Ramos (cell line): ENCODE results near the gene ZNF593.

ENCODE experiments used
- in situ Hi-C: fragments of 300-500 bp; cut with MboI; formaldehyde crosslinking; loops from one replicate; pipeline ENCODE4 v1.14.3; 2022; ENCODE audit warnings: low sequenced_read_pairs; ENCODE audit not compliant: unreplicated experiment

ZNF593 gene

GRCh38 chr1:26169669-26170471 is at the start of gene ZNF593:
ZNF593 (plus strand) TSS chr1:26169908; CDS start chr1:26169984, 76 bp downstream.
- in situ Hi-C loops = no loop called here

GRCh38 chr1:26121854-26122773 is 47.6 kb upstream of the ZNF593 start:
- in situ Hi-C loops = no loop called here

GRCh38 chr1:26122988-26123973 is 46.4 kb upstream of the ZNF593 start:
- in situ Hi-C loops = no loop called here

GRCh38 chr1:26124418-26125331 is 45.0 kb upstream of the ZNF593 start:
- in situ Hi-C loops = no loop called here

GRCh38 chr1:26125382-26125781 is 44.3 kb upstream of the ZNF593 start:
- in situ Hi-C loops = no loop called here

- in situ Hi-C loops = no loop called here
Measured at GRCh38 chr1:26125946-26126320, 43.8 kb upstream of the ZNF593 start.

- in situ Hi-C loops = no loop called here
Measured at GRCh38 chr1:26126321-26127084, 43.2 kb upstream of the ZNF593 start.

GRCh38 chr1:26127235-26128163 is 42.2 kb upstream of the ZNF593 start:
- in situ Hi-C loops = no loop called here

GRCh38 chr1:26129778-26130177 is 39.9 kb upstream of the ZNF593 start:
- in situ Hi-C loops = no loop called here

GRCh38 chr1:26130695-26131094 is 39.0 kb upstream of the ZNF593 start:
- in situ Hi-C loops = no loop called here

GRCh38 chr1:26132128-26132833 is 37.4 kb upstream of the ZNF593 start:
- in situ Hi-C loops = no loop called here

- in situ Hi-C loops = no loop called here
Measured at GRCh38 chr1:26132834-26133167, 36.9 kb upstream of the ZNF593 start.

GRCh38 chr1:26134466-26134865 is 35.2 kb upstream of the ZNF593 start:
- in situ Hi-C loops = no loop called here

GRCh38 chr1:26138974-26139558 is 30.6 kb upstream of the ZNF593 start:
- in situ Hi-C loops = no loop called here

- in situ Hi-C loops = no loop called here
Measured at GRCh38 chr1:26142159-26142558, 27.5 kb upstream of the ZNF593 start.
